Keratinocyte (primary cell): ENCODE measurements around the gene PCDHA12. TPM values are rescaled to one million over a fixed set of nuclear protein-coding genes. Genes with fewer than 3 reads are reported as not detected.
"Not testable (repeated sequence)": the region's sequence is repeated elsewhere in the genome, so short reads cannot be mapped to it uniquely, and the experiment has no call there.

Source experiments
- DNase-seq: peaks from one replicate; pipeline ENCODE4 v3.0.0-alpha.2; 2011; ENCODE audit warnings: low read depth, missing footprints, low spot score
- FAIRE-seq: peaks from 2 replicates; lab custom pipeline; 2011; peaks lifted over from hg19 to GRCh38; lab: Jason Lieb, UNC
- H2AFZ ChIP-seq: 2 replicates; pipeline ENCODE4 v1.6.0; 2012; ENCODE audit warnings: low read length, control low read depth, inconsistent platforms; ENCODE audit not compliant: control insufficient read depth
- H3K27ac ChIP-seq: 2 replicates; pipeline ENCODE4 v1.5.1; 2011; ENCODE audit warnings: low read length; ENCODE audit not compliant: control insufficient read depth, insufficient read depth
- H3K27me3 ChIP-seq: 3 replicates; pipeline ENCODE4 v1.6.0; 2011; ENCODE audit warnings: low read length; ENCODE audit not compliant: control insufficient read depth, insufficient read depth; ENCODE audit errors: extremely low read depth
- H3K36me3 ChIP-seq, 2 experiments: 2 replicates in 1 of 2; 3 replicates in 1 of 2; pipeline ENCODE4 v1.5.1; 2011; ENCODE audit warnings: low read length in 2 of 2, mild to moderate bottlenecking in 1 of 2; ENCODE audit not compliant: control insufficient read depth in 2 of 2, insufficient read depth in 2 of 2; ENCODE audit errors: extremely low read depth in 1 of 2
- H3K4me1 ChIP-seq: 3 replicates; pipeline ENCODE4 v1.5.1; 2011; ENCODE audit warnings: low read length; ENCODE audit not compliant: control insufficient read depth, insufficient read depth; ENCODE audit errors: extremely low read depth
- H3K4me2 ChIP-seq: 3 replicates; pipeline ENCODE4 v1.6.0; 2011; ENCODE audit warnings: low read depth, low read length; ENCODE audit not compliant: control insufficient read depth, insufficient read depth; ENCODE audit errors: extremely low read depth
- H3K4me3 ChIP-seq, 3 experiments: fragments of 200-600 bp in 1 of 3; sonication (generic) in 1 of 3; 2 replicates in 2 of 3; 3 replicates in 1 of 3; pipeline ENCODE4 v1.5.1; 2011 to 2016; ENCODE audit warnings: low read length in 3 of 3, mild to moderate bottlenecking in 3 of 3, control low read depth in 2 of 3, inconsistent platforms in 1 of 3, low read depth in 1 of 3, mixed read lengths in 1 of 3, mixed run types in 1 of 3, moderate library complexity in 1 of 3; ENCODE audit not compliant: control insufficient read depth in 2 of 3, insufficient read depth in 2 of 3; ENCODE audit errors: extremely low read depth in 1 of 3
- H3K79me2 ChIP-seq: 2 replicates; pipeline ENCODE4 v1.6.0; 2012; ENCODE audit warnings: low read length; ENCODE audit not compliant: control insufficient read depth, insufficient read depth
- H3K9ac ChIP-seq: 3 replicates; pipeline ENCODE4 v1.6.0; 2011; ENCODE audit warnings: low read length; ENCODE audit not compliant: control insufficient read depth, insufficient read depth; ENCODE audit errors: extremely low read depth
- H3K9me1 ChIP-seq: 3 replicates; pipeline ENCODE4 v1.6.0; 2011; ENCODE audit warnings: low read length; ENCODE audit not compliant: control insufficient read depth, insufficient read depth; ENCODE audit errors: extremely low read depth
- H3K9me3 ChIP-seq: 2 replicates; pipeline ENCODE4 v1.5.1; 2012; ENCODE audit warnings: low read depth, low read length; ENCODE audit not compliant: control insufficient read depth
- H4K20me1 ChIP-seq: 3 replicates; pipeline ENCODE4 v1.6.0; 2011; ENCODE audit warnings: low read length; ENCODE audit not compliant: control insufficient read depth, insufficient read depth; ENCODE audit errors: extremely low read depth
- CTCF ChIP-seq, 3 experiments: IDR thresholded peaks in 1 of 3; conservative IDR thresholded peaks in 1 of 3; optimal IDR thresholded peaks in 1 of 3; 2 replicates in 2 of 3; 3 replicates in 1 of 3; pipeline versions ENCODE3 to v1.5.1; 2011; ENCODE audit warnings: low read length in 3 of 3, mild to moderate bottlenecking in 3 of 3, moderate library complexity in 2 of 3, control low read depth in 1 of 3, inconsistent platforms in 1 of 3; ENCODE audit not compliant: insufficient read depth in 2 of 3; ENCODE audit errors: extremely low read depth in 1 of 3
- EZH2 ChIP-seq: IDR thresholded peaks from one replicate; pipeline ENCODE4 v1.6.1; 2012; ENCODE audit warnings: inconsistent platforms, mild to moderate bottlenecking, low read length, moderate library complexity
- dilution Hi-C: fragments of 300-500 bp; cut with MboI; formaldehyde crosslinking; loops from one replicate; pipeline ENCODE4 v1.7.0; 2020; ENCODE audit warnings: low sequenced_read_pairs; ENCODE audit not compliant: extremely low pct_ligation_motif_present
- polyA plus RNA-seq, 5 experiments: library from polyadenylated mRNA; depleted of rRNA in 3 of 5; stranded (reverse) in 3 of 5; stranded (forward) in 1 of 5; unstranded in 1 of 5; fragments of >200 nt; gene quantifications; 1 replicate in 1 of 5; 2 replicates in 3 of 5; 3 replicates in 1 of 5; pipeline versions ENCODE4 v1.2.1 to v1.2.3, GENCODE V29; 2011 to 2012; ENCODE audit warnings: missing spikeins in 2 of 5, low read depth in 1 of 5, low replicate concordance in 1 of 5

The PCDHA12 gene
- polyA plus RNA-seq, 1 donor (not counting 4 experiments of a cell fraction or from before 2014, with no cell fraction given): 0.04 TPM

GRCh38 chr5:140828362-140828737 lies 46.8 kb upstream of the PCDHA12 start:
- H3K4me3 ChIP-seq: no peak overlapping the region
- TF ChIP-seq CTCF (optimal IDR thresholded peaks at IDR 0.05 in 1 of 3, IDR thresholded peaks at IDR 0.05 in 1 of 3, conservative IDR thresholded peaks at IDR 0.05 in 1 of 3; ENCODE audit: extremely low read depth in 1 of 3, insufficient read depth in 2 of 3, low read length in 3 of 3): no peak
- TF ChIP-seq EZH2: no peak
- H3K9ac ChIP-seq: no peak overlapping the region
- H3K4me2 ChIP-seq: no peak overlapping the region
- dilution Hi-C loops: no loop called here
- no peak overlapping the region for H2AFZ ChIP-seq
- H3K36me3 ChIP-seq: no peaks in the 10 kb centered on the region
- no peaks in the 10 kb centered on the region for H3K4me1 ChIP-seq
- H3K79me2 ChIP-seq: no peaks in the 10 kb centered on the region
- DNase-seq (no peak), FAIRE-seq (no peak)
- H3K27ac ChIP-seq: no peak overlapping the region
- H4K20me1 ChIP-seq: no peaks in the 10 kb centered on the region
- no peaks in the 10 kb centered on the region for H3K9me1 ChIP-seq
- H3K27me3 ChIP-seq: no peaks in the 10 kb centered on the region
- H3K9me3 ChIP-seq: peaks cover 10% of the 10 kb centered on the region

DNA sequence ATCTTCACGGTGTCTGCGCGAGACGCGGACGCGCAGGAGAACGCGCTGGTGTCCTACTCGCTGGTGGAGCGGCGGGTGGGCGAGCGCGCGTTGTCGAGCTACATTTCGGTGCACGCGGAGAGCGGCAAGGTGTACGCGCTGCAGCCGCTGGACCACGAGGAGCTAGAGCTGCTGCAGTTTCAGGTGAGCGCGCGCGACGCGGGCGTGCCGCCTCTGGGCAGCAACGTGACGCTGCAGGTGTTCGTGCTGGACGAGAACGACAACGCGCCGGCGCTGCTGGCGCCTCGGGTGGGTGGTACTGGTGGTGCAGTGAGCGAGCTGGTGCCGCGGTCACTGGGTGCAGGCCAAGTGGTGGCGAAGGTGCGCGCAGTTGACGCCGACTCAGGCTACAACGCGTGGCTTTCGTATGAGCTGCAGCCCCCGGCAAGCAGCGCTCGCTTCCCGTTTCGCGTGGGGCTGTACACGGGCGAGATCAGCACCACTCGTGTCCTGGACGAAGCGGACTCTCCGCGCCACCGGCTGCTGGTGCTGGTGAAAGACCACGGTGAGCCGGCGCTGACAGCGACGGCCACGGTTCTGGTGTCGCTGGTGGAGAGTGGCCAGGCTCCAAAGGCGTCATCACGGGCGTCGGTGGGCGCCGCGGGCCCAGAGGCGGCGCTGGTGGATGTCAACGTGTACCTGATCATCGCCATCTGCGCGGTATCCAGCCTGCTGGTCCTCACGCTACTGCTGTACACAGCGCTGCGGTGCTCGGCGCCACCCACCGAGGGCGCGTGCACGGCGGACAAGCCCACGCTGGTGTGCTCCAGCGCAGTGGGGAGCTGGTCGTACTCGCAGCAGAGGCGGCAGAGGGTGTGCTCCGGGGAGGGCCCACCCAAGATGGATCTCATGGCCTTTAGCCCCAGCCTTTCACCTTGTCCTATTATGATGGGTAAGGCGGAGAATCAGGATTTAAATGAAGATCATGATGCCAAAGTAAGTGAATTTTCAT lies 45.3 kb upstream of the PCDHA12 start:
- H3K4me2 ChIP-seq, H4K20me1 ChIP-seq, H3K4me3 ChIP-seq, H3K79me2 ChIP-seq, H3K27me3 ChIP-seq, H3K36me3 ChIP-seq, H2AFZ ChIP-seq, H3K9ac ChIP-seq, dilution Hi-C loops, FAIRE-seq, H3K9me1 ChIP-seq, H3K4me1 ChIP-seq, H3K27ac ChIP-seq, DNase-seq, H3K9me3 ChIP-seq: not testable (repeated sequence)
